ENCODE data around the gene TDG.

- TF ChIP-seq CTCF (IDR thresholded peaks at IDR 0.05; ENCODE audit: low read depth, low read length) (no peak), EZH2phosphoT487 (IDR thresholded peaks at IDR 0.05; ENCODE audit: low read depth) (no peak)
Observed at GRCh38 chr12:104010606-104011169, 45.0 kb downstream of the TDG start.
